ENCODE data around the gene ZNF831.

GRCh38 chr20:59118855-59119254 lies 44.8 kb upstream of the ZNF831 start:
- TF ChIP-seq POLR2A (IDR thresholded peaks at IDR 0.05) (no peak), CTCF (IDR thresholded peaks at IDR 0.05) (no peak)
